K562 (cell line): ENCODE data around the gene TFF1. TPM values are rescaled to one million over a fixed set of nuclear protein-coding genes. Genes with fewer than 3 reads are reported as not detected.
A peak's percentile ranks its signal among the peaks of the same experiment; 100 is the strongest.

ENCODE experiments used
- CTBP1 ChIP-seq: fragments of 450-650 bp; IDR thresholded peaks from 2 replicates; pipeline ENCODE4 v1.6.1; 2016; ENCODE audit warnings: borderline replicate concordance
- DACH1 ChIP-seq: fragments of 450-650 bp; IDR thresholded peaks from 2 replicates; pipeline ENCODE4 v1.6.1; 2018; ENCODE audit not compliant: partially characterized antibody
- DEAF1 ChIP-seq: fragments of 450-650 bp; formaldehyde crosslinking; IDR thresholded peaks from 2 replicates; pipeline ENCODE4 v1.4.0; 2020; ENCODE audit warnings: mild to moderate bottlenecking, moderate library complexity
- ELF2 ChIP-seq: fragments of 250-450 bp; sonication (Bioruptor Pico); IDR thresholded peaks from 2 replicates; pipeline ENCODE4 v1.5.0; 2021; ENCODE audit warnings: mild to moderate bottlenecking
- ETV6 ChIP-seq, 3 experiments: fragments of 150-350 bp in 1 of 3; sonication (generic) in 1 of 3; formaldehyde crosslinking in 1 of 3; IDR thresholded peaks; 2 replicates each; pipeline versions ENCODE4 v1.6.1 to v1.8.0; 2014 to 2022; ENCODE audit warnings: borderline replicate concordance in 2 of 3, low read depth in 2 of 3, antibody characterized with exemption in 1 of 3, low read length in 1 of 3, mild to moderate bottlenecking in 1 of 3, missing genetic modification reagents in 1 of 3
- HDAC6 ChIP-seq: IDR thresholded peaks from 2 replicates; pipeline ENCODE4 v1.6.1; 2012; ENCODE audit warnings: low read depth, mild to moderate bottlenecking, control low read depth, inconsistent platforms, low read length, moderate library complexity
- JUND ChIP-seq, 2 experiments: IDR thresholded peaks; 2 replicates in 1 of 2; 3 replicates in 1 of 2; pipeline ENCODE4 v1.6.1; 2011; ENCODE audit warnings: borderline replicate concordance in 2 of 2, low read depth in 2 of 2, low read length in 2 of 2, improper control_type of control experiment in 1 of 2, missing biosample characterization in 1 of 2, missing genetic modification characterization in 1 of 2, missing genetic modification reagents in 1 of 2
- L3MBTL2 ChIP-seq: fragments of 450-650 bp; IDR thresholded peaks from 2 replicates; pipeline ENCODE4 v1.6.1; 2016; ENCODE audit warnings: mild to moderate bottlenecking, moderate library complexity
- MAZ ChIP-seq, 2 experiments: fragments of 450-650 bp in 1 of 2; sonication (generic) in 1 of 2; formaldehyde crosslinking; IDR thresholded peaks in 1 of 2; conservative IDR thresholded peaks in 1 of 2; 2 replicates each; pipeline versions ENCODE4 v1.4.0 to v1.5.0; 2020; ENCODE audit warnings: mild to moderate bottlenecking in 1 of 2, missing genetic modification reagents in 1 of 2
- NFE2L1 ChIP-seq: fragments of 450-650 bp; IDR thresholded peaks from 2 replicates; pipeline ENCODE4 v1.6.1; 2016; ENCODE audit warnings: missing genetic modification characterization, low read depth, mild to moderate bottlenecking, missing compliant biosample characterization, moderate library complexity, borderline replicate concordance
- RCOR1 ChIP-seq, 2 experiments: IDR thresholded peaks; 2 replicates each; pipeline ENCODE4 v1.6.1; 2012; ENCODE audit warnings: low read depth in 2 of 2, low read length in 2 of 2, borderline replicate concordance in 1 of 2, improper control_type of control experiment in 1 of 2
- REST ChIP-seq, 2 experiments: fragments of 450-650 bp; formaldehyde crosslinking in 1 of 2; IDR thresholded peaks; 2 replicates each; pipeline versions ENCODE4 v1.4.0 to v1.6.1; 2014 to 2020; ENCODE audit warnings: mild to moderate bottlenecking in 2 of 2, borderline replicate concordance in 1 of 2, low read depth in 1 of 2
- STAG1 ChIP-seq: sonication (generic); formaldehyde crosslinking; IDR thresholded peaks from 2 replicates; pipeline ENCODE4 v1.5.0; 2020; ENCODE audit warnings: missing genetic modification reagents, borderline replicate concordance
- ZNF175 ChIP-seq: fragments of 200-800 bp; sonication (Bioruptor generic); IDR thresholded peaks from 2 replicates; pipeline ENCODE4 v1.6.1; 2016; ENCODE audit warnings: low read depth, mild to moderate bottlenecking, missing genetic modification characterization, missing compliant biosample characterization
- polyA plus RNA-seq, 8 experiments: library from polyadenylated mRNA; depleted of rRNA in 4 of 8; stranded (reverse) in 5 of 8; unstranded in 3 of 8; fragments of >200 nt; fragmentation: Nextera tagmentation in 2 of 8; fragmentation: Illumina TruSeq in 1 of 8; extraction: Ambion mirVana in 2 of 8; extraction: Trizol in 1 of 8; gene quantifications; 2 replicates each; pipeline versions ENCODE4 v1.2.1 to v1.2.3, GENCODE V29; 2011 to 2014; ENCODE audit warnings: inconsistent platforms in 1 of 8, missing spikeins in 1 of 8
- total RNA-seq, 7 experiments: library from RNA; depleted of rRNA in 6 of 7; stranded (reverse); fragments of >200 nt in 6 of 7; fragmentation: Illumina TruSeq in 2 of 7; extraction: Trizol in 2 of 7; gene quantifications; 2 replicates each; pipeline versions ENCODE4 v1.2.1 to v1.2.3, GENCODE V29; 2011 to 2021; ENCODE audit warnings: low replicate concordance in 1 of 7

Gene TFF1
- total and polyA plus RNA-seq, 9 of the 15 experiments (the other 6 are each of a cell fraction or from before 2014, with no cell fraction given) = 0.31 TPM; not detected in 8

- no peak for TF ChIP-seq ETV6 (IDR thresholded peaks at IDR 0.05; ENCODE audit: borderline replicate concordance in 1 of 2, low read depth in 2 of 2, low read length in 1 of 2)
- TF ChIP-seq ETV6 (CRISPR knock-in tag; IDR thresholded peaks at IDR 0.05; ENCODE audit: borderline replicate concordance) = no peak
- TF ChIP-seq REST (IDR thresholded peaks at IDR 0.05; ENCODE audit: borderline replicate concordance) = peak; percentile 74; the same call in 1 of the 2 replicates
- no peak for TF ChIP-seq REST (CRISPR knock-in tag; IDR thresholded peaks at IDR 0.05; ENCODE audit: low read depth)
- peak in 1 of 2 experiments; percentile 28; a peak in 1 of 4 replicates for TF ChIP-seq RCOR1 (IDR thresholded peaks at IDR 0.05; ENCODE audit: borderline replicate concordance in 1 of 2, low read depth in 2 of 2, low read length in 2 of 2)
- peak; percentile 54; the same call in 1 of the 2 replicates for TF ChIP-seq STAG1
- TF ChIP-seq MAZ (CRISPR knock-in tag; conservative IDR thresholded peaks at IDR 0.05 in 1 of 2, IDR thresholded peaks at IDR 0.05 in 1 of 2) = peak in 1 of 2 experiments; percentile 41; a peak in 1 of 4 replicates
- TF ChIP-seq DEAF1 (CRISPR knock-in tag) = peak; percentile 33; the same call in 1 of the 2 replicates
- no peak for TF ChIP-seq ZNF175 (CRISPR knock-in tag)
- TF ChIP-seq CTBP1 = peak; percentile 38; the same call in 1 of the 2 replicates
- no peak for TF ChIP-seq ELF2 (CRISPR knock-in tag)
- no peak for TF ChIP-seq NFE2L1 (tag)
- TF ChIP-seq L3MBTL2 = peak; percentile 59; the same call in 1 of the 2 replicates
- no peak for TF ChIP-seq HDAC6
- peak; percentile 35 for TF ChIP-seq DACH1
- TF ChIP-seq JUND (IDR thresholded peaks at IDR 0.05; ENCODE audit: borderline replicate concordance, low read depth, low read length) = peak; percentile 43; the same call in 1 of the 2 replicates
- TF ChIP-seq JUND (tag; IDR thresholded peaks at IDR 0.05; ENCODE audit: borderline replicate concordance, low read depth, low read length) = no peak
Observed at GRCh38 chr21:42337830-42338728, 28.3 kb downstream of the TFF1 start (continued).
